Lower lobe of right lung (tissue), 2 donors: ENCODE measurements around the gene TSPAN4. TPM values are rescaled to one million over a fixed set of nuclear protein-coding genes. Genes with fewer than 3 reads are reported as not detected.

Experiments
- ATAC-seq, 2 donors: fragments of 200-7000 bp; cut with Tn5 transposase; one replicate each; pipeline ENCODE4 v1.9.1; 2020 to 2022; ENCODE audit warnings: mild to moderate bottlenecking in 2 of 2, moderate library complexity in 2 of 2
- DNase-seq: peaks from one replicate; pipeline ENCODE4 v3.0.0-alpha.2; 2020
- H3K27ac ChIP-seq: fragments of 200-600 bp; one replicate; pipeline ENCODE4 v1.8.0; 2022
- H3K27me3 ChIP-seq: fragments of 200-600 bp; one replicate; pipeline ENCODE4 v1.8.0; 2022; ENCODE audit warnings: low read depth
- H3K36me3 ChIP-seq: fragments of 200-600 bp; one replicate; pipeline ENCODE4 v1.8.0; 2022; ENCODE audit warnings: mild to moderate bottlenecking
- H3K4me1 ChIP-seq: fragments of 200-600 bp; one replicate; pipeline ENCODE4 v1.8.0; 2022
- H3K4me3 ChIP-seq: fragments of 200-600 bp; one replicate; pipeline ENCODE4 v1.8.0; 2022; ENCODE audit warnings: mild to moderate bottlenecking
- H3K9me3 ChIP-seq: fragments of 200-600 bp; one replicate; pipeline ENCODE4 v1.8.0; 2022
- CTCF ChIP-seq: fragments of 200-600 bp; IDR thresholded peaks from one replicate; pipeline ENCODE4 v1.8.0; 2022; ENCODE audit warnings: antibody characterized with exemption, mild to moderate bottlenecking
- intact Hi-C: fragments of 100-400 bp; cut with DNase I; formaldehyde crosslinking; loops from one replicate; pipeline ENCODE4 v1.11.0; 2022
- total RNA-seq: library from RNA; stranded (reverse); fragmentation: NEBNext Ultra II Directional; extraction: Animal tissue kit (Norgen Biotek cat#: 25700); gene quantifications from one replicate; pipeline ENCODE4 v1.2.1, GENCODE V29; 2021
- donor health status: DM: no; HTN: yes; CAD: no; lungs with severe emphysema.

TSPAN4 gene
- total RNA-seq, 1 donor from 2014 or later: 140 TPM

- H3K4me3 ChIP-seq: no peak overlapping the region
- H3K4me1 ChIP-seq: peaks cover 17% of the 10 kb centered on the region
- intact Hi-C loops: no loop called here
- TF ChIP-seq CTCF: no peak
- no peak overlapping the region for H3K27ac ChIP-seq
- no peak for ATAC-seq
- H3K36me3 ChIP-seq: peaks cover 21% of the 10 kb centered on the region
- no peaks in the 10 kb centered on the region for H3K27me3 ChIP-seq
- no peaks in the 10 kb centered on the region for H3K9me3 ChIP-seq
- no peak for DNase-seq
Measured at GRCh38 chr11:907668-908067, 65.0 kb downstream of the TSPAN4 start.

GRCh38 chr11:908273-908672 lies 65.6 kb downstream of the TSPAN4 start:
- intact Hi-C loops: no loop called here
- Histone ChIP-seq H3K36me3 (peaks cover 15% of the 10 kb centered on the region), H3K27ac (no peak overlapping the region), H3K4me3 (no peak overlapping the region), H3K27me3 (no peaks in the 10 kb centered on the region), H3K4me1 (peaks cover 17% of the 10 kb centered on the region), H3K9me3 (no peaks in the 10 kb centered on the region)
- no peak for TF ChIP-seq CTCF
- ATAC-seq (no peak), DNase-seq (no peak)

- no peak for ATAC-seq
- Histone ChIP-seq H3K27ac (no peak overlapping the region), H3K36me3 (peaks cover 4% of the 10 kb centered on the region), H3K27me3 (no peaks in the 10 kb centered on the region), H3K4me1 (peaks cover 17% of the 10 kb centered on the region), H3K9me3 (no peaks in the 10 kb centered on the region), H3K4me3 (peak overlapping the region; percentile 81)
- intact Hi-C loops: no loop called here
- TF ChIP-seq CTCF: no peak
- no peak for DNase-seq
Measured at GRCh38 chr11:909406-909805, 66.8 kb downstream of the TSPAN4 start.

GRCh38 chr11:910044-910588 lies 67.5 kb downstream of the TSPAN4 start:
- intact Hi-C loops: no loop called here
- no peak for DNase-seq

GRCh38 chr11:910589-911030 lies 68.0 kb downstream of the TSPAN4 start, which contains the start of gene CHID1:
TSS of gene CHID1 (minus strand) at chr11:910810. CDS start at chr11:904816, 5,994 bp downstream.
- Histone ChIP-seq H3K36me3 (no peaks in the 10 kb centered on the region), H3K9me3 (no peaks in the 10 kb centered on the region), H3K4me1 (peaks cover 17% of the 10 kb centered on the region), H3K27ac (peak within 1 kb of the TSS; percentile 90), H3K27me3 (no peaks in the 10 kb centered on the region), H3K4me3 (peak within 1 kb of the TSS; percentile 81)
- intact Hi-C loops: no loop called here
- peak; percentile 95 to 98 for ATAC-seq
- DNase-seq: peak; percentile 90
- no peak for TF ChIP-seq CTCF

More at GRCh38 chr11:910044-910588, 67.5 kb downstream of the TSPAN4 start:
- no peaks in the 10 kb centered on the region for H3K36me3 ChIP-seq
- H3K27me3 ChIP-seq: no peaks in the 10 kb centered on the region
- peak overlapping the region; percentile 81 for H3K4me3 ChIP-seq
- peaks cover 17% of the 10 kb centered on the region for H3K4me1 ChIP-seq
- peak; percentile 18 to 38 for ATAC-seq
- TF ChIP-seq CTCF: no peak
- no peaks in the 10 kb centered on the region for H3K9me3 ChIP-seq
- peak overlapping the region; percentile 90 for H3K27ac ChIP-seq
